C4-2B (cell line): ENCODE measurements around the gene NINL.

Experiments used
- H3K27ac ChIP-seq: fragments of 450-650 bp; 2 replicates; pipeline ENCODE4 v1.5.1; 2017
- ZFX ChIP-seq: fragments of 450-650 bp; IDR thresholded peaks from 2 replicates; pipeline ENCODE4 v1.6.1; 2017
- TF ChIP-seq, protein P1 (sequence below): fragments of 450-650 bp; conservative IDR thresholded peaks from 2 replicates; pipeline ENCODE4 v1.5.1; 2017; ENCODE audit warnings: mild to moderate bottlenecking

NINL gene

DNA sequence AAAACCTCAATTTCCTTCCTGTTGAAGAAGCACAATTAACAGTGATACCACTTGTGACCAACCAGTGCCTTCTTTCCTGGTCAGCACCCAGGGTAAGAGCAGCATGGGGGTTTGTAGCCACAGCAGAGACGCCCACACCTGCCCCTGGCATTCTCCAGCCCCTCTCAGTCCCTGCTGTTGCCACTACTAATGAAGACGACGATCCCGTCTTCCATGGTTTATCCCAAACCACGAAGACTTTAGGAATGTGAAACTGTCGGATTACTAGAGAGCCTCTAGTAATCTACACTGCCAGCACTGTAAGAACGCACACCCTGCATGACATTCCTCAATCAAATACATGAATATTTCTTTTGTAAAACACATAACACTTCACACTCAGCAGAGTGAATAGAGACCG is 117.9 kb downstream of the NINL start:
- no peak for TF ChIP-seq ZFX
- TF ChIP-seq, protein P1, sequence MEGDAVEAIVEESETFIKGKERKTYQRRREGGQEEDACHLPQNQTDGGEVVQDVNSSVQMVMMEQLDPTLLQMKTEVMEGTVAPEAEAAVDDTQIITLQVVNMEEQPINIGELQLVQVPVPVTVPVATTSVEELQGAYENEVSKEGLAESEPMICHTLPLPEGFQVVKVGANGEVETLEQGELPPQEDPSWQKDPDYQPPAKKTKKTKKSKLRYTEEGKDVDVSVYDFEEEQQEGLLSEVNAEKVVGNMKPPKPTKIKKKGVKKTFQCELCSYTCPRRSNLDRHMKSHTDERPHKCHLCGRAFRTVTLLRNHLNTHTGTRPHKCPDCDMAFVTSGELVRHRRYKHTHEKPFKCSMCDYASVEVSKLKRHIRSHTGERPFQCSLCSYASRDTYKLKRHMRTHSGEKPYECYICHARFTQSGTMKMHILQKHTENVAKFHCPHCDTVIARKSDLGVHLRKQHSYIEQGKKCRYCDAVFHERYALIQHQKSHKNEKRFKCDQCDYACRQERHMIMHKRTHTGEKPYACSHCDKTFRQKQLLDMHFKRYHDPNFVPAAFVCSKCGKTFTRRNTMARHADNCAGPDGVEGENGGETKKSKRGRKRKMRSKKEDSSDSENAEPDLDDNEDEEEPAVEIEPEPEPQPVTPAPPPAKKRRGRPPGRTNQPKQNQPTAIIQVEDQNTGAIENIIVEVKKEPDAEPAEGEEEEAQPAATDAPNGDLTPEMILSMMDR: no peak
- no peak overlapping the region for H3K27ac ChIP-seq

DNA sequence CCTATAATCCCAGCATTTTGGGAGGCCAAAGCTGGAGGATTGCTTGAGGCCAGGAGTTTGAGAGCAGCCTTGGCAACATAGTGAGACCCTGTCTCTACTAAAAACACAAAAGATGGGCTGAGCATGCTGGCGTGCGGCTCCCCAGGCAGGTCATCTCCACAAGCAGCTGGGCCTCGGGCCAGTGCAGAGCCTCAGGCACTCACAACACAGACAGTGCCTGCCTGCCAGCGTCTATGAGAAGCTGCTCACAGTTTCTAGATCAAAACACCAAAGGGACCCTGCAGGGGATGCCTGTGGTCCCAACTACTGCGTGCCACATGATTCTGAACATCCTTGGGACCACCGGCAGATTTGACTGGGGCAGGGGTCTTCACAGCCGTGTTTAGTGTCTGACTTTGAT is 118.5 kb downstream of the NINL start:
- no peak overlapping the region for H3K27ac ChIP-seq
- TF ChIP-seq, protein P1: no peak
- no peak for TF ChIP-seq ZFX

- TF ChIP-seq ZFX: no peak
- TF ChIP-seq, protein P1: no peak
- no peak overlapping the region for H3K27ac ChIP-seq
These were observed 119.8 kb downstream of the NINL start for GRCh38 chr20:25465243-25466135.

- no peak overlapping the region for H3K27ac ChIP-seq
- TF ChIP-seq, protein P1: no peak
- no peak for TF ChIP-seq ZFX
These were observed 120.7 kb downstream of the NINL start for GRCh38 chr20:25464501-25465242.

DNA sequence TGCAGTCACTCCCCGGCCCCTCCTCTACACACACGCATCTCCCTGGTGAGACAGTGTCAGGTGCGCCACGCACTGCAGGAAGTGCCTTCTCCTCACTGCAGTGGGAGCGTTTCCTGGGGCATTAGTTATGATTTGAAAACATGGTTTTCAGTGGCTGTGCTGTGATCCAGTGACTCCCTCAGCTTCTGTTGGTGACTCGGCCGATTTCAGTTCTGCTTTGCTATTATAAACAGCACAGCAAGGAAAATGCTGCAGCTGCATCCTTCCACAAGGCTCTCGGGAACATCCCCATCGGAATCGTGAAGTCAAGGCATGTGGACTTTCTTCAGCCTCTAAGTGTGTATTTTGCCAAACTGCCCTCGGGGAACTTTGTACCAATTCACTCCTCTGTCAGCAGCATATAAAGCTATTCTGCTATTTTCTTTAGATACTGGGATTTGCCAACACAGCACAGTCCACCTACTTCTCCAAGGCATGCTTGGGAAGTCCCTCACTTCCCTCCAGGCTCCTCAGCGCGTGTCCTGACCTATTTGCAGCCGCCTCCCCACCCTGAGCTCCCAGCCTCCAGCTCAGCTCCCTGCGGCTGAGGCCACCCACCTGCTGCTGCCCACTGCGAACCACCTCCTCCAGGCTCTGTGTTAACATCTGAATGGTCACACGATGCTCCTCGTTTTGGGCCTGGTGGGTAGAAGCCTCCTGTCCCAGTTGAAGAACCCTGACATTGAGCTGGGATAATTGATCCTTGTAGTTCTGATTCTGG is 123.4 kb downstream of the NINL start:
- no peak overlapping the region for H3K27ac ChIP-seq
- TF ChIP-seq ZFX: no peak
- TF ChIP-seq, protein P1: no peak

DNA sequence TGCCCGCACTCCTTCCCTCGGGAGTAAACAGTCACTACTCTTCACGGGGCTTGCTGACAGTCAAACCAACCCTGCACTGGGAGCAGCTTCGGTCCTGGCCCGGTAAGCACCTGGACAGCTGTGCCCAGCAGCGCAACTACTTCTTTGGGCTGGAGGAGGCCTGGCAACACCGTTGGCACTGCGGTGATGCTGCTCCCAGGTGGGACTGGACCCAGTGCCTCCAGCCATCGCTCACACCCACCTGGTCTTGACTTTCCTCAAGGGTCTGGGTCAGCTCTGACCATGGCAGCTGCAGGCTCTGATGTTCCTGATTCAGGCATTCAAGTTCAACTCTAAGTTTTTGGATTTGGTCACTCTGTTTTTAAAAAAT is 124.1 kb downstream of the NINL start:
- no peak overlapping the region for H3K27ac ChIP-seq
- TF ChIP-seq, protein P1: no peak
- TF ChIP-seq ZFX: no peak
